Heart left ventricle (tissue), 16 donors: ENCODE results near the gene SLC9A7. TPM values are rescaled to one million over a fixed set of nuclear protein-coding genes. Genes with fewer than 3 reads are reported as not detected.

Experiments
- ATAC-seq, 4 donors: fragments of 200-7000 bp; cut with Tn5 transposase; one replicate each; pipeline ENCODE4 v1.9.1; 2020 to 2022; ENCODE audit warnings: moderate library complexity in 4 of 4, mild to moderate bottlenecking in 3 of 4, moderate number of reproducible peaks in 1 of 4
- DNase-seq, 5 donors: peaks; one replicate each; pipeline ENCODE4 v3.0.0-alpha.2; 2020
- H3K27ac ChIP-seq, 12 donors: fragments of 200-600 bp; sonication (generic) in 4 of 12; one replicate each; pipeline versions ENCODE4 v1.5.0 to v1.8.0; 2016 to 2022; ENCODE audit warnings: mild to moderate bottlenecking in 2 of 12
- H3K27me3 ChIP-seq, 9 donors: fragments of 200-600 bp; sonication (generic) in 2 of 9; one replicate each; pipeline versions ENCODE4 v1.5.1 to v1.8.0; 2016 to 2022; ENCODE audit warnings: mild to moderate bottlenecking in 3 of 9
- H3K36me3 ChIP-seq, 9 donors: fragments of 200-600 bp; sonication (generic) in 2 of 9; one replicate each; pipeline versions ENCODE4 v1.5.0 to v1.8.0; 2018 to 2022; ENCODE audit warnings: mild to moderate bottlenecking in 2 of 9
- H3K4me1 ChIP-seq, 12 donors: fragments of 200-600 bp; sonication (generic) in 4 of 12; one replicate each; pipeline versions ENCODE4 v1.5.0 to v1.8.0; 2016 to 2022; ENCODE audit warnings: mild to moderate bottlenecking in 3 of 12
- H3K4me3 ChIP-seq, 12 donors: fragments of 200-600 bp; sonication (generic) in 4 of 12; one replicate each; pipeline versions ENCODE4 v1.5.0 to v1.8.0; 2017 to 2022; ENCODE audit warnings: mild to moderate bottlenecking in 9 of 12, moderate library complexity in 4 of 12
- H3K9me3 ChIP-seq, 12 donors: fragments of 200-600 bp; sonication (generic) in 4 of 12; one replicate each; pipeline versions ENCODE4 v1.5.0 to v1.8.0; 2016 to 2022; ENCODE audit warnings: mild to moderate bottlenecking in 1 of 12
- CTCF ChIP-seq, 12 donors: fragments of 200-600 bp; sonication (generic) in 4 of 12; IDR thresholded peaks; one replicate each; pipeline versions ENCODE4 v1.5.0 to v1.8.0; 2018 to 2022; ENCODE audit warnings: antibody characterized with exemption in 12 of 12, mild to moderate bottlenecking in 5 of 12
- POLR2A ChIP-seq, 2 donors: fragments of 450-650 bp; IDR thresholded peaks; one replicate each; pipeline ENCODE4 v1.6.1; 2017; ENCODE audit warnings: antibody characterized with exemption in 2 of 2, mild to moderate bottlenecking in 2 of 2, moderate library complexity in 2 of 2
- WGBS, 4 donors: extraction: QIAGEN DNeasy Blood & Tissue Kit in 2 of 4; methylation state at CpG; one replicate each; pipeline versions ENCODE4 v1.1.5 to v1.1.7; 2013 to 2018; 5-methylcytosine and 5-hydroxymethylcytosine counted together
- intact Hi-C, 10 donors: fragments of 100-400 bp; cut with DNase I; formaldehyde crosslinking; loops; one replicate each; pipeline versions ENCODE4 v1.11.1 to v1.14.2; 2022
- polyA plus RNA-seq, 2 donors: library from polyadenylated mRNA; stranded (reverse); fragments of 200-250 nt; gene quantifications; one replicate each; pipeline ENCODE4 v1.2.3, GENCODE V29; 2013
- total RNA-seq, 9 donors: library from RNA; depleted of rRNA in 2 of 9; stranded (reverse); fragments of >200 nt in 2 of 9; fragmentation: NEBNext Ultra II Directional in 3 of 9; extraction: Animal tissue kit (Norgen Biotek cat#: 25700) in 3 of 9; gene quantifications; one replicate each; pipeline versions ENCODE4 v1.1.0 to v1.2.4, GENCODE V29; 2016 to 2023
- donor health status: ischemic (EF 13 %, LVEDD 7.1; RV severe dilation, severe dysfunction).
- donor health status: healthy with polysubstance abuse.
- donor health status: DM: no; HTN: yes; CAD: no.
- donor health status: DM: no; HTN: no; CAD: no.
- donor health status: ischemic (EF 25% LVEDD 6.9; RV normal size, moderate dysfunction).
- donor health status: ischemic (EF 25% LVEDD 5.7; RV mildly dilated, moderate dysfunction).
- donor health status: healthy.
- donor health status: DM: yes; HTN: yes; CAD: no.
- donor health status: ischemic (EF 35%, LVEDD 5.7; RV mildly dilated, moderate dysfunction).
- donor health status: nonischemic (EF 11% LVEDD 7.7; RV severe dilation, severe dysfunction).
- donor health status: DM: yes; HTN: yes; CAD: no.
- donor health status: PGD.
- donor health status: ischemic (EF 29% LVEDD 5.4; RV normal size, mild dysfunction).
- donor health status: nonischemic (EF 23%, LVEDD 6.1; RV moderate dilation, normal function).

The SLC9A7 gene
- total and polyA plus RNA-seq, 11 donors: 0.46 to 8.6 (median 2.3) TPM

DNA sequence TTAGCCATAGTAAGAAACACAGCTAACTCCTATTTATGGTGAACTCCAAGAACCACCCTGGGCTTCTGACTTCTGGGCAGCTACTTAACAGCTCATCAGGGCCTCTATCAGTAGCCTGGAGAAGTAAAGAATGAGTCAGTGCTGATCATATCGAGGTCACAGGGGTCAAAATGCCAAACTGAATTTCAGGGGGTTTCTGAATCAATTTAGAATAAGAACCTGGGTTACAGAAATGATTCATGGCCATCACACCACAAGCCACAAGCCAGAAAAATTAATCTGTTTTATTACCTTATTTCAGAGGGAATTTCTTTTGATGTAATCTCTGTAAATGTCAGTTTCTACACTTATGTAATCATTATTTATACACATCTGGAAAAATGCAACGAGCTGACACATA lies 121.0 kb downstream of the SLC9A7 start:
- 35 to 73% (median 52%) methylated on average over 2 of the region's 2 CpGs for WGBS, 4 donors
- intact Hi-C loops: no loop called here

GRCh38 chrX:46636223-46636622 lies 122.7 kb downstream of the SLC9A7 start:
- Histone ChIP-seq H3K9me3 (no peaks in the 10 kb centered on the region), H3K27ac (no peak overlapping the region), H3K27me3 (peaks cover 0 to 13% (median 0%) of the 10 kb centered on the region in 9 donors), H3K36me3 (no peaks in the 10 kb centered on the region), H3K4me1 (peaks cover 0 to 7% (median 1%) of the 10 kb centered on the region in 12 donors), H3K4me3 (no peak overlapping the region)
- intact Hi-C loops: no loop called here
- DNase-seq (no peak), ATAC-seq (no peak)
- no peak for TF ChIP-seq POLR2A (IDR thresholded peaks at IDR 0.05)
- TF ChIP-seq CTCF (IDR thresholded peaks at IDR 0.05): no peak
- 72 to 88% (median 78%) methylated on average over 6 of the region's 6 CpGs for WGBS, 4 donors

More for the DNA sequence above, 121.0 kb downstream of the SLC9A7 start:
- Histone ChIP-seq H3K27me3 (peaks cover 0 to 9% (median 0%) of the 10 kb centered on the region in 9 donors), H3K9me3 (no peaks in the 10 kb centered on the region), H3K36me3 (no peaks in the 10 kb centered on the region), H3K4me3 (no peak overlapping the region), H3K4me1 (peaks cover 0 to 5% (median 1%) of the 10 kb centered on the region in 12 donors), H3K27ac (no peak overlapping the region)
- no peak for TF ChIP-seq POLR2A (IDR thresholded peaks at IDR 0.05)
- TF ChIP-seq CTCF (IDR thresholded peaks at IDR 0.05): no peak
- no peak for ATAC-seq
- DNase-seq: no peak

DNA sequence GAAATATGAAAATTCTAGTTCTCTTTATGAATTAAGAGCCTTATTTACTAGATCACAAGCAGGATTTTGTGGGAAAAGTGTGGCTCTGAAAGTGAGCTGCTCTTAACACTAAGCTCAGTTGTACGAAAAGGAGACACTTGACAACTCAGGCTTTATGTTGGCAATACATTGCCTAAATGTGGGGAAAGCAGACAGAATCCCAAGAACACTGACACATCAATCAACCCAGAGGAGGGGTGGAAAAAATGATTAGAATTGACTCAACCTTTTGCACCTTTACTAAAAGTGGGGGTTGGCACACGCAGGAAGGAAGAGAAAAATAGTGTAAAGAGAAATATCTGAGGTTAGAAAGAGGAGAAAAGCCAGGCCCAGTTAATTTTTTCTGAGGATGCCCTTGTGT lies 123.7 kb downstream of the SLC9A7 start:
- no peak for DNase-seq
- H3K27ac ChIP-seq: no peak overlapping the region
- peaks cover 0 to 18% (median 0%) of the 10 kb centered on the region in 9 donors for H3K27me3 ChIP-seq
- 62 to 96% (median 82%) methylated on average over 2 of the region's 2 CpGs for WGBS, 4 donors
- H3K9me3 ChIP-seq: no peaks in the 10 kb centered on the region
- ATAC-seq: no peak
- no peaks in the 10 kb centered on the region for H3K36me3 ChIP-seq
- no peak overlapping the region for H3K4me3 ChIP-seq
- TF ChIP-seq POLR2A (IDR thresholded peaks at IDR 0.05) (no peak), CTCF (IDR thresholded peaks at IDR 0.05) (no peak)
- intact Hi-C loops: no loop called here
- peaks cover 0 to 7% (median 1%) of the 10 kb centered on the region in 12 donors for H3K4me1 ChIP-seq

DNA sequence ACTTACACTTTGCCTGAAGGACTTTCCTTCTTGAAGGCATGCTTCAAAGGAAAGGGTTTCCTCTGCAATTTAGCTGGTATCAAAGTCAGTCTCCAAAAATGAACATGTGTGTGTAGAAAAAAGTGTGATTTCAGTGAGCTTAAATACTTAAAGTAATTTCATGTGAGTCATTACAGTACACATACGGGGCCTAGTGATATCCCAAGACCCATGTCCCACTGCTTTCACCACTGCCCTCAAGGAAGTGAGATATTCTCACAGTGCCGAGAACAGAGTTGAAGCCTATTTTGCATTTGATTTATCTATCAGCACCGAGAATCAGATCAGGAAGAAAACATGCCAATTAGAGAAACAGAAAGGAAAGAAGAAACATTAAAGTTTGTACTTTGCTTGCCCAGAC lies 124.3 kb downstream of the SLC9A7 start:
- no peak for DNase-seq
- Histone ChIP-seq H3K4me1 (peaks cover 0 to 13% (median 4%) of the 10 kb centered on the region in 12 donors), H3K9me3 (no peaks in the 10 kb centered on the region), H3K36me3 (no peaks in the 10 kb centered on the region), H3K27me3 (peaks cover 0 to 18% (median 0%) of the 10 kb centered on the region in 9 donors), H3K27ac (no peak overlapping the region), H3K4me3 (no peak overlapping the region)
- no peak for ATAC-seq
- TF ChIP-seq POLR2A (IDR thresholded peaks at IDR 0.05) (no peak), CTCF (IDR thresholded peaks at IDR 0.05) (no peak)
- WGBS, 4 donors: 62 to 71% (median 65%) methylated on average over 3 of the region's 3 CpGs
- intact Hi-C loops: loop anchor here in 2 of 10 donors (5.0 kb wide), 2 partner anchors 37 to 47 kb away; no protein-coding TSS in a partner anchor
